Caco-2 (cell line): ENCODE measurements around the gene LGI1. TPM values are rescaled to one million over a fixed set of nuclear protein-coding genes. Genes with fewer than 3 reads are reported as not detected.

Experiments
- BruUV-seq: library from RNA; stranded (reverse); fragments of 400-500 nt; replicated peaks from 2 replicates; lab custom pipeline; 2021; lab: Mats Ljungman, UMichigan
- CTCF ChIA-PET: fragments of 300-600 bp; sonication (Branson Sonifier 250); formaldehyde crosslinking; loops from one replicate; lab custom pipeline; 2022; ENCODE audit warnings: antibody characterized with exemption; lab: Charles Lee
- POLR2A ChIA-PET: fragments of 300-600 bp; sonication (Branson Sonifier 250); formaldehyde crosslinking; loops from one replicate; lab custom pipeline; 2022; ENCODE audit warnings: antibody characterized with exemption; lab: Charles Lee
- DNase-seq, 2 experiments: peaks; one replicate each; pipeline versions ENCODE4 v3.0.0 to v3.0.0-alpha.2; 2020 to 2022
- H3K27me3 ChIP-seq: replicated peaks from 2 replicates; pipeline ENCODE4 v1.6.0; 2011; ENCODE audit warnings: low read length; ENCODE audit not compliant: control insufficient read depth, insufficient read depth
- H3K36me3 ChIP-seq: 2 replicates; pipeline ENCODE4 v1.5.1; 2011; ENCODE audit warnings: low read length; ENCODE audit not compliant: control insufficient read depth, insufficient read depth
- H3K4me1 ChIP-seq: fragments of 250-450 bp; sonication (Bioruptor Pico); 2 replicates; pipeline ENCODE4 v1.5.1; 2020; ENCODE audit warnings: mild to moderate bottlenecking
- H3K4me3 ChIP-seq: 2 replicates; pipeline ENCODE4 v1.5.1; 2011; ENCODE audit warnings: low read depth, mild to moderate bottlenecking, control low read depth, low read length
- H3K9me3 ChIP-seq: fragments of 250-450 bp; sonication (Bioruptor Pico); 2 replicates; pipeline ENCODE4 v1.5.1; 2020; ENCODE audit warnings: mild to moderate bottlenecking, moderate library complexity
- H3K27ac Mint-ChIP-seq: one replicate; pipeline ENCODE4 v1.8.0; 2022; ENCODE audit warnings: mixed read lengths; ENCODE audit not compliant: unreplicated experiment
- H3K27me3 Mint-ChIP-seq: one replicate; pipeline ENCODE4 v1.8.0; 2022; ENCODE audit warnings: mixed read lengths; ENCODE audit not compliant: insufficient read depth, unreplicated experiment
- H3K36me3 Mint-ChIP-seq: one replicate; pipeline ENCODE4 v1.8.0; 2022; ENCODE audit warnings: mild to moderate bottlenecking, mixed read lengths; ENCODE audit not compliant: insufficient read depth, unreplicated experiment
- H3K4me1 Mint-ChIP-seq: one replicate; pipeline ENCODE4 v1.8.0; 2022; ENCODE audit warnings: low read depth, mixed read lengths; ENCODE audit not compliant: unreplicated experiment
- H3K4me3 Mint-ChIP-seq: one replicate; pipeline ENCODE4 v1.8.0; 2022; ENCODE audit warnings: mild to moderate bottlenecking, moderate library complexity, mixed read lengths; ENCODE audit not compliant: unreplicated experiment
- H3K9me3 Mint-ChIP-seq: one replicate; pipeline ENCODE4 v1.8.0; 2022; ENCODE audit warnings: mixed read lengths; ENCODE audit not compliant: unreplicated experiment
- CTCF ChIP-seq, 2 experiments: fragments of 200-600 bp in 1 of 2; IDR thresholded peaks; 1 replicate in 1 of 2; 2 replicates in 1 of 2; pipeline versions ENCODE4 v1.5.1 to v1.8.0; 2011 to 2022; ENCODE audit warnings: antibody characterized with exemption in 1 of 2, control low read depth in 1 of 2, inconsistent platforms in 1 of 2, low read depth in 1 of 2, low read length in 1 of 2, mild to moderate bottlenecking in 1 of 2, moderate library complexity in 1 of 2; ENCODE audit not compliant: insufficient read depth in 1 of 2, severe bottlenecking in 1 of 2, unreplicated experiment in 1 of 2
- intact Hi-C: fragments of 100-400 bp; cut with micrococcal nuclease; formaldehyde crosslinking; loops from one replicate; pipeline ENCODE4 v1.10.0; 2022; ENCODE audit not compliant: unreplicated experiment
- total RNA-seq: library from RNA; stranded (reverse); gene quantifications from 2 replicates; pipeline ENCODE4 v1.2.3, GENCODE V29; 2022

Gene LGI1
- total RNA-seq, 1 experiment from 2014 or later = 0.48 TPM

- no peak for DNase-seq
- no peak overlapping the region for H3K4me3 ChIP-seq
- no TSS peak for BruUV-seq
- Mint-ChIP-seq H3K4me1 (peaks cover 24% of the 10 kb centered on the region), H3K4me3 (no peak overlapping the region), H3K27ac (no peak overlapping the region), H3K27me3 (no peaks in the 10 kb centered on the region), H3K9me3 (no peaks in the 10 kb centered on the region), H3K36me3 (no peaks in the 10 kb centered on the region)
- H3K4me1 ChIP-seq = peaks cover 23% of the 10 kb centered on the region
- POLR2A ChIA-PET = no interaction called here
- CTCF ChIA-PET = interaction anchor here (1.2 kb wide), 1 partner anchor 66 kb away, joined by 5 read pairs; no protein-coding TSS in a partner anchor
- no peaks in the 10 kb centered on the region for H3K9me3 ChIP-seq
- no peaks in the 10 kb centered on the region for H3K36me3 ChIP-seq
- no peaks in the 10 kb centered on the region; the same call in 1 of the 2 replicates for H3K27me3 ChIP-seq
- no peak for TF ChIP-seq CTCF (IDR thresholded peaks at IDR 0.05; ENCODE audit: insufficient read depth in 1 of 2, low read depth in 1 of 2, low read length in 1 of 2, severe bottlenecking in 1 of 2, unreplicated experiment in 1 of 2)
- intact Hi-C loops = no loop called here
Measured at GRCh38 chr10:93749218-93749799, 8.4 kb upstream of the LGI1 start.

GRCh38 chr10:93751124-93751523 lies 6.6 kb upstream of the LGI1 start:
- intact Hi-C loops = no loop called here
- Histone ChIP-seq H3K4me3 (no peak overlapping the region), H3K36me3 (no peaks in the 10 kb centered on the region), H3K9me3 (no peaks in the 10 kb centered on the region), H3K4me1 (peaks cover 23% of the 10 kb centered on the region), H3K27me3 (no peaks in the 10 kb centered on the region; the same call in 1 of the 2 replicates)
- BruUV-seq = no TSS peak
- no peak overlapping the region for H3K27ac Mint-ChIP-seq
- peaks cover 24% of the 10 kb centered on the region for H3K4me1 Mint-ChIP-seq
- ChIA-PET POLR2A (no interaction called here), CTCF (no interaction called here)
- H3K27me3 Mint-ChIP-seq = no peaks in the 10 kb centered on the region
- no peak for TF ChIP-seq CTCF (IDR thresholded peaks at IDR 0.05; ENCODE audit: insufficient read depth in 1 of 2, low read depth in 1 of 2, low read length in 1 of 2, severe bottlenecking in 1 of 2, unreplicated experiment in 1 of 2)
- H3K4me3 Mint-ChIP-seq = no peak overlapping the region
- H3K9me3 Mint-ChIP-seq = no peaks in the 10 kb centered on the region
- DNase-seq = no peak
- H3K36me3 Mint-ChIP-seq = no peaks in the 10 kb centered on the region

- H3K9me3 Mint-ChIP-seq = no peaks in the 10 kb centered on the region
- POLR2A ChIA-PET = no interaction called here
- no peaks in the 10 kb centered on the region for H3K27me3 Mint-ChIP-seq
- H3K27ac Mint-ChIP-seq = no peak overlapping the region
- Histone ChIP-seq H3K4me1 (peaks cover 20% of the 10 kb centered on the region), H3K9me3 (no peaks in the 10 kb centered on the region), H3K27me3 (no peaks in the 10 kb centered on the region; the same call in 1 of the 2 replicates), H3K4me3 (peak overlapping the region; percentile 12; the same call in 1 of the 2 replicates), H3K36me3 (no peaks in the 10 kb centered on the region)
- peak; percentile 55 to 56 for DNase-seq
- no peaks in the 10 kb centered on the region for H3K36me3 Mint-ChIP-seq
- no TSS peak for BruUV-seq
- CTCF ChIA-PET = interaction anchor here (0.5 to 2.6 kb wide), 2 partner anchors 64 to 172 kb away, joined by 3 to 21 read pairs; no protein-coding TSS in a partner anchor
- intact Hi-C loops = no loop called here
- TF ChIP-seq CTCF (IDR thresholded peaks at IDR 0.05; ENCODE audit: insufficient read depth in 1 of 2, low read depth in 1 of 2, low read length in 1 of 2, severe bottlenecking in 1 of 2, unreplicated experiment in 1 of 2) = no peak
- peak overlapping the region; percentile 20 for H3K4me3 Mint-ChIP-seq
- peaks cover 24% of the 10 kb centered on the region for H3K4me1 Mint-ChIP-seq
Measured at GRCh38 chr10:93751832-93752231, 5.9 kb upstream of the LGI1 start.
